Cardiac fibroblast (primary cell): Measurements from ENCODE around the gene TSPEAR.
"Not testable (repeated sequence)": the region's sequence is repeated elsewhere in the genome, so short reads cannot be mapped to it uniquely, and the experiment has no call there.

ENCODE experiments used
- DNase-seq, 2 donors: peaks; one replicate each; pipeline versions ENCODE4 v3.0.0 to v3.0.0-alpha.2; 2010; ENCODE audit warnings: low read depth in 2 of 2
- H3K4me3 ChIP-seq, 2 donors: replicated peaks in 1 of 2; 1 replicate in 1 of 2; 2 replicates in 1 of 2; pipeline ENCODE4 v1.5.1; 2011; ENCODE audit warnings: low read depth in 2 of 2, low read length in 2 of 2, mild to moderate bottlenecking in 2 of 2, moderate library complexity in 1 of 2
- CTCF ChIP-seq: IDR thresholded peaks from one replicate; pipeline ENCODE4 v1.5.1; 2011; ENCODE audit warnings: low read depth, mild to moderate bottlenecking, low read length, inconsistent platforms

The TSPEAR gene

GRCh38 chr21:44632067-44632466 lies 79.3 kb downstream of the TSPEAR start:
- TF ChIP-seq CTCF, result no peak
- no peak for DNase-seq
- H3K4me3 ChIP-seq, result no peak overlapping the region

GRCh38 chr21:44630440-44630839 lies 80.9 kb downstream of the TSPEAR start:
- DNase-seq, result no peak
- no peak overlapping the region for H3K4me3 ChIP-seq
- TF ChIP-seq CTCF, result no peak

- DNase-seq, result no peak
- no peak overlapping the region for H3K4me3 ChIP-seq
- TF ChIP-seq CTCF, result no peak
Measured at GRCh38 chr21:44628707-44629391, 82.5 kb downstream of the TSPEAR start.

GRCh38 chr21:44627831-44628233 lies 83.5 kb downstream of the TSPEAR start:
- not testable (repeated sequence) for DNase-seq, H3K4me3 ChIP-seq

- not testable (repeated sequence) for DNase-seq, H3K4me3 ChIP-seq
Measured at GRCh38 chr21:44627181-44627822, 84.1 kb downstream of the TSPEAR start.

GRCh38 chr21:44626673-44627143 lies 84.7 kb downstream of the TSPEAR start, which contains the start of gene KRTAP10-9:
Gene KRTAP10-9 (plus strand): TSS chr21:44627093. CDS start chr21:44627172, 79 bp downstream.
- no peak for TF ChIP-seq CTCF
- DNase-seq, result no peak
- no peak within 1 kb of the TSS for H3K4me3 ChIP-seq

GRCh38 chr21:44626262-44626661 lies 85.1 kb downstream of the TSPEAR start:
- no peak for TF ChIP-seq CTCF
- no peak for DNase-seq
- H3K4me3 ChIP-seq, result no peak overlapping the region
